ENCODE data around the gene HS1BP3.

GRCh38 chr2:20574423-20574911 lies 76.4 kb downstream of the HS1BP3 start:
- TF ChIP-seq CTCF (conservative IDR thresholded peaks at IDR 0.05; ENCODE audit: low read depth, low read length) (no peak), EZH2phosphoT487 (IDR thresholded peaks at IDR 0.05; ENCODE audit: borderline replicate concordance, low read length) (no peak), EZH2 (IDR thresholded peaks at IDR 0.05; ENCODE audit: low read length, unreplicated experiment) (no peak)

Data from PC-3 (cell line).